ENCODE data around the gene SH3PXD2A.
"Not testable (repeated sequence)": the region's sequence is repeated elsewhere in the genome, so short reads cannot be mapped to it uniquely, and the experiment has no call there.

Gene SH3PXD2A

DNA sequence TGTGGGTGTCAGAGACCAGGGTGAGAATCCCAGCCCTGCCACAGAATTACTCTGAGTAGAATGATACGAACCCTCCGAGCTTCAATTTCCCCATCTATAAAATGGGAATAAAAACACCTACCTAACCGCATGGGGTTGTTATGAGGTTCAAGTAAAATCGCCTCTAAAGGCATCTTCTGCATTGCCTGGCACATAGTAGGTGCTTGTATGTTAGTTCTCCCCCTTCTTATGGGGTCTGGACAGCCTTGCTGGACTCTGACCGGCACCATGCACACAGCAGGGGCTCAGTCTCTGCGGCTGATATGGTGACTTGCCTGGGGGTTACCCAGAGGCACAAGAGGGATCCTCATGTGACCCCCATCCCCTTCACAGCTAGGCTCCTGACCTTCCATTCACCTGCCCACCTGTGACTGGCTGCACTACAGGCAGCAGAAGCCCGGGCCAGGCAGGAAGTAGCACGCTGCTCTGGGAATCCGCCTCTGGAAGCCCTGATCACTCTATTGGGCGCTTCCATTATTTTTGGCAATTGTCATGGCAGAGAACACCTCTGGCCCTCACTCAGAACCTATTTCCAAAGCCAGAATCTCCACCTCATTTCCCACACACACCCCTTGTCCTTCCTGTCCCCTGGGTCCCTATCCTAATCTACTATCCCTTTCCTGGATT, 6.0 kb downstream of the SH3PXD2A start:
- H3K4me1 ChIP-seq (ENCODE audit: control insufficient read depth in 1 of 2, insufficient read depth in 1 of 2, low read depth in 1 of 2, low read length in 1 of 2): peaks cover 34 to 36% of the 10 kb centered on the region in 2 experiments
- H3K9me3 ChIP-seq: no peaks in the 10 kb centered on the region
- no peaks in the 10 kb centered on the region for H3K36me3 ChIP-seq
- H3K4me3 ChIP-seq (ENCODE audit: low read depth in 1 of 2, low read length in 1 of 2): no peak overlapping the region
- no peak overlapping the region for H3K27ac ChIP-seq
- TF ChIP-seq, protein P1, sequence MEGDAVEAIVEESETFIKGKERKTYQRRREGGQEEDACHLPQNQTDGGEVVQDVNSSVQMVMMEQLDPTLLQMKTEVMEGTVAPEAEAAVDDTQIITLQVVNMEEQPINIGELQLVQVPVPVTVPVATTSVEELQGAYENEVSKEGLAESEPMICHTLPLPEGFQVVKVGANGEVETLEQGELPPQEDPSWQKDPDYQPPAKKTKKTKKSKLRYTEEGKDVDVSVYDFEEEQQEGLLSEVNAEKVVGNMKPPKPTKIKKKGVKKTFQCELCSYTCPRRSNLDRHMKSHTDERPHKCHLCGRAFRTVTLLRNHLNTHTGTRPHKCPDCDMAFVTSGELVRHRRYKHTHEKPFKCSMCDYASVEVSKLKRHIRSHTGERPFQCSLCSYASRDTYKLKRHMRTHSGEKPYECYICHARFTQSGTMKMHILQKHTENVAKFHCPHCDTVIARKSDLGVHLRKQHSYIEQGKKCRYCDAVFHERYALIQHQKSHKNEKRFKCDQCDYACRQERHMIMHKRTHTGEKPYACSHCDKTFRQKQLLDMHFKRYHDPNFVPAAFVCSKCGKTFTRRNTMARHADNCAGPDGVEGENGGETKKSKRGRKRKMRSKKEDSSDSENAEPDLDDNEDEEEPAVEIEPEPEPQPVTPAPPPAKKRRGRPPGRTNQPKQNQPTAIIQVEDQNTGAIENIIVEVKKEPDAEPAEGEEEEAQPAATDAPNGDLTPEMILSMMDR (IDR thresholded peaks at IDR 0.05): no peak
- peaks cover 55% of the 10 kb centered on the region for H3K27me3 ChIP-seq

DNA sequence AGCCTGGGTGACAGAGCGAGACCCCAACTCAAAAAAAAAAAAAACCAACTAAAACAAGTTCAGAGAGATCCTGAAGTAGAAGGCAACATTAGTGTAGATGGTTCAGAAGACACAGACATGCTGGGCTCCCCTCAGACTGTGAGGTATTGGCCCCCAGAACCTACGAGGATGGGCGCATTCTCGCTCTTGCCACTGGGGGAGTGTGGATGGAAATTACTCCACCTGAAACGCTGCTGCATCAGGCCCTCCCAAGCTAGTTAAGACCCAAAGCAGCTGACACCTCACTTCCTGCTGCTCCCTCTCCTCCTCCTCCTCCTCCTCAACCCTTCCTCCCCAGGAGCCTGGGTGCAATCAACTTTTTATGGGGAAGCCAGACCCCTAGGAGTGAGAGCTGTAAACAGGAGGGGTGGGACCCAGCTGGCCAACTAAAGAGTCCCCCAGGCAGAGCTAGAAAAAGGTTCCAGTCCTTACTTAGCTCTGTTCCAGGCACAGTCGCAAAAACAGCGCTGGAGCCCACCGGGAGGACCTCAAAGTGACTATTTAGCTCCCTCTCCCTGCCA, 7.4 kb downstream of the SH3PXD2A start:
- TF ChIP-seq, protein P1 (IDR thresholded peaks at IDR 0.05): no peak
- Histone ChIP-seq H3K36me3 (no peaks in the 10 kb centered on the region), H3K27me3 (peaks cover 42% of the 10 kb centered on the region), H3K4me1 (ENCODE audit: control insufficient read depth in 1 of 2, insufficient read depth in 1 of 2, low read depth in 1 of 2, low read length in 1 of 2) (peaks cover 21 to 23% of the 10 kb centered on the region in 2 experiments), H3K27ac (no peak overlapping the region), H3K9me3 (no peaks in the 10 kb centered on the region), H3K4me3 (ENCODE audit: low read depth in 1 of 2, low read length in 1 of 2) (no peak overlapping the region)

DNA sequence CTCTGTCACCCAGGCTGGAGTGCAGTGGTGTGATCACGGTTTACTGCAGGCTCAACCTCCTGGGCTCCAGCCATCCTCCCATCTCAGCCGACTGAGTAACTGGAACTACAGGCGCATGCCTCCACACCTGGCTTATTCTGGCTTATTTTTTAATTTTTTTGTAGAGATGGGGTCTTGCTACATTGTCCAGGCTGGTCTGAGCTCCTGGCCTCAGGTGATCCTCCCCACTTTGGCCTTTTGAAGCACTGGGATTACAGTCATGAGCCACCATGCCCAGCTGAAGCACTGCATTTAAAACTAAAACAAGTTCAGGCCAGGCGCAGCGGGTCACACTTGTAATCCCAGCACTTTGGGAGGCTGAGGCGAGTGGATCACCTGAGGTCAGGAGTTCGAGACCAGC, 8.0 kb downstream of the SH3PXD2A start:
- peaks cover 14 to 16% of the 10 kb centered on the region in 2 experiments for H3K4me1 ChIP-seq (ENCODE audit: control insufficient read depth in 1 of 2, insufficient read depth in 1 of 2, low read depth in 1 of 2, low read length in 1 of 2)
- TF ChIP-seq, protein P1 (IDR thresholded peaks at IDR 0.05): no peak
- no peaks in the 10 kb centered on the region for H3K9me3 ChIP-seq
- no peak overlapping the region for H3K27ac ChIP-seq
- H3K27me3 ChIP-seq: peaks cover 35% of the 10 kb centered on the region
- H3K4me3 ChIP-seq (ENCODE audit: low read depth in 1 of 2, low read length in 1 of 2): no peak overlapping the region
- H3K36me3 ChIP-seq: no peaks in the 10 kb centered on the region

DNA sequence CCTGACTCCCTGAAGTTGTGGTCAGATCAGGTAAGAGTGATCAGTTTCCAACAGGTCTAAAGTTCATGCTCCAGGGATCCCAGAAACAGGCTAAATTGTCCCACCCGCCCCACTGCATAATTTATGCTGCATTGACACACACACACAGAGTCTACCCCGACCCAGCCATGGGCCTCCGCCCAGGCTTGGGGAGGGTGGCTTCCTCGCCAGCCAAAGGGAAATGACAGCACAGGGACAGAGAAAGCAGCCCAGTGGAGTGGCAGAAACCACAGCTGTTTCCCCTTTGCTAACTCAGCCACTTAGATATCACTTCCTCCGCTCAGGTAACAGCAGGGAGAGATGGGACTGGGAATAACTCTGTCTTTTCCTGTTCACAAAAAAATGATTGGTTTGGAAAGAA, 9.4 kb downstream of the SH3PXD2A start:
- TF ChIP-seq, protein P1 (IDR thresholded peaks at IDR 0.05): no peak
- Histone ChIP-seq H3K27me3 (peaks cover 22% of the 10 kb centered on the region), H3K4me3 (ENCODE audit: low read depth in 1 of 2, low read length in 1 of 2) (no peak overlapping the region), H3K9me3 (no peaks in the 10 kb centered on the region), H3K36me3 (no peaks in the 10 kb centered on the region), H3K4me1 (ENCODE audit: control insufficient read depth in 1 of 2, insufficient read depth in 1 of 2, low read depth in 1 of 2, low read length in 1 of 2) (peaks cover 12 to 14% of the 10 kb centered on the region in 2 experiments), H3K27ac (no peak overlapping the region)

DNA sequence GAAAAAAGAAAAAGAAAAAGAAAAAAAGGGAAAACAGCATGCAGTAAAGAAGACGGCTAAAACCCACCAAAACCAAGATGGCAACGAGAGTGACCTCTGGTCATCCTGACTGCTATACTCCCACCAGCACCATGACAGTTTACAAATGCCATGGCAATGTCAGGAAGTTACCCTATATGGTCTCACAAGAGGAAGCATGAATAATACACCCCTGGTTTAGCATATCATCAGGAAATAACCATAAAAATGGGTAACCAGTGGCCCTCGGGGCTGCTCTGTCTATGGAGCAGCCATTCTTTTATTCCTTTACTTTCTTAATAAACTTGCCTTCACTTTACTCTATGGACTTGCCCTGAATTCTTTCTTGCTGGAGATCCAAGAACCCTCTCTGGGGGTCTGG, 10.0 kb downstream of the SH3PXD2A start:
- not testable (repeated sequence) for H3K36me3 ChIP-seq

DNA sequence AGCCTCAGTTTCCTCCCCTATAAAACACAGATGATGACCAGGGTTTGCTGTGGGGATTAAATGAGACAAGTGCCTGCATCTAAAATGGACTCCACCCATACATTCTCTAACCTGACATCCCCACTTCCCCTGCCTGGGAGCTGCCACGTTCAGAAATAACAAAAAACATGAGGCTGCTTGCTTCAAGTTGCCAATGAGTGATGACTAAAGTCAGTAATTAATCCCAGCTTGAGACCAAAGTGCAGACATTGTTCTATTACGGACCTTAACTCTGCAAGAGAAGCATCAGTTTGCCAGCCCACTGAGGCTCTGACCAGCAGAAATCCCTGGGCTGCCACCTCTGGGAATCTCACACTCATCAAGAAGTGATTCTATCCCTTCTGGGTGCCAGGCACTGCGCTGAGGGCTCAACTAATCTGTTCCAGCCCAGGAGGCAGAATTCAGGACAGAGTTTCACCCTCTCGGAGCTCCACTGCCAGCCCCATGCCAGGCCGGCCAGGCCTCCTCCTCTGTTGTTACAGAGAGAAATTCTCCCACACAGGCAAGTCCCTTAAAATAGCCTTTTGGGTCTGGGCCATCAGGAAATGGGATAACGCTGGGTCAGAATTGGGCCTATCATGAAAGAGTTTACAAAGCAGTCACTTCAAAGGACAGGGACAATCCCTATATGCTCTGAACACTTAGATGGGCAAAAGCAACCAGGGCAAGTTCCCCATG, 11.4 kb downstream of the SH3PXD2A start:
- TF ChIP-seq, protein P1 (IDR thresholded peaks at IDR 0.05): no peak
- Histone ChIP-seq H3K4me1 (ENCODE audit: control insufficient read depth in 1 of 2, insufficient read depth in 1 of 2, low read depth in 1 of 2, low read length in 1 of 2) (peaks cover 10 to 12% of the 10 kb centered on the region in 2 experiments), H3K4me3 (ENCODE audit: low read depth in 1 of 2, low read length in 1 of 2) (no peak overlapping the region), H3K27ac (no peak overlapping the region), H3K27me3 (peaks cover 12% of the 10 kb centered on the region), H3K36me3 (no peaks in the 10 kb centered on the region), H3K9me3 (no peaks in the 10 kb centered on the region)

More for the DNA sequence above, 10.0 kb downstream of the SH3PXD2A start:
- not testable (repeated sequence) for H3K9me3 ChIP-seq; H3K27ac ChIP-seq; H3K4me3 ChIP-seq (ENCODE audit: low read depth in 1 of 2, low read length in 1 of 2)
- H3K4me1 ChIP-seq (ENCODE audit: control insufficient read depth in 1 of 2, insufficient read depth in 1 of 2, low read depth in 1 of 2, low read length in 1 of 2): peaks cover 12 to 14% of the 10 kb centered on the region in 2 experiments
- peaks cover 17% of the 10 kb centered on the region for H3K27me3 ChIP-seq

Measured in neutrophil (primary cell).